ENCODE data around the gene HIBADH.

- TF ChIP-seq EZH2 (IDR thresholded peaks at IDR 0.05; ENCODE audit: borderline replicate concordance, low read depth, low read length) (no peak), TAF15 (IDR thresholded peaks at IDR 0.05; ENCODE audit: low read depth, low read length) (no peak), ZNF274 (IDR thresholded peaks at IDR 0.05; ENCODE audit: borderline replicate concordance, low read depth, low read length) (no peak), POLR2A (conservative IDR thresholded peaks at IDR 0.05) (no peak), CUX1 (CRISPR knock-in tag; IDR thresholded peaks at IDR 0.05) (no peak), SIN3A (IDR thresholded peaks at IDR 0.05; ENCODE audit: borderline replicate concordance in 2 of 2, control insufficient read depth in 1 of 2, low read depth in 2 of 2, low read length in 2 of 2) (no peak)
Observed at GRCh38 chr7:27595009-27595408, 67.7 kb downstream of the HIBADH start.
